Activated T-cell treated with anti-CD3 and anti-CD28 coated beads, Interleukin-2, amount 50 U/mL, for 48 hours (primary cell): ENCODE data around the gene SCN10A.
A peak's percentile ranks its signal among the peaks of the same experiment; 100 is the strongest.

ENCODE experiments used
- DNase-seq, 2 experiments: peaks; one replicate each; pipeline ENCODE4 v3.0.0-alpha.2; 2020

SCN10A gene

DNA sequence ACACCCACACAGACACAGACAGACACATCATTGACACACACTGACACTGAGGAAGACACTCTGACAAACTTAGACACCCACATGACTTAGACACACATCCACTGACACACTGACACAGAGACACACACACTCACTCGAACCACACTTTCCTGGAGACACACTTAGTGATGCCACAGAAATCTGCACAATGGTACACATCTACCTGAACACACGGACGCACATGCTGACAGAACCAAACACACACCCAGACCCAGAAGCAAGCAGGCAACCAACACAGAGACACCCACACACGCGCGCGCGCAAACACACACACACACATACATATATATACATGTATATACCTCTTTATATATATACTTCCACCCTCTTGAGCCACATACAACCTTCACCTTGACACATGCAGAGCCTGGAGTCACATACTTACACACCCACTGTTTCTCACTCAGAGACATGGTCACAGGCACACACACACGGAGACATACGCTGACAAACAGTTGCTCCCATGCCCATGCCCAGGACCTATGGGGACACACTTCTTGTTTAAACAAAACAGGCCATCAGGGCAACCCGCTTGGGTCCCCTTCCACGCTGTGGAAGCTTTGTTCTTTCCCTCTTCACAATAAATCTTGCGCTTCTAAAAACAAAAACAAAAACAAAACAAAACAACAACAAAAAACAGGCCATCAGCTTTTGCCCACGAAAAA is 165.6 kb downstream of the SCN10A start:
- peak in 1 of 2 experiments; percentile 36 for DNase-seq

DNA sequence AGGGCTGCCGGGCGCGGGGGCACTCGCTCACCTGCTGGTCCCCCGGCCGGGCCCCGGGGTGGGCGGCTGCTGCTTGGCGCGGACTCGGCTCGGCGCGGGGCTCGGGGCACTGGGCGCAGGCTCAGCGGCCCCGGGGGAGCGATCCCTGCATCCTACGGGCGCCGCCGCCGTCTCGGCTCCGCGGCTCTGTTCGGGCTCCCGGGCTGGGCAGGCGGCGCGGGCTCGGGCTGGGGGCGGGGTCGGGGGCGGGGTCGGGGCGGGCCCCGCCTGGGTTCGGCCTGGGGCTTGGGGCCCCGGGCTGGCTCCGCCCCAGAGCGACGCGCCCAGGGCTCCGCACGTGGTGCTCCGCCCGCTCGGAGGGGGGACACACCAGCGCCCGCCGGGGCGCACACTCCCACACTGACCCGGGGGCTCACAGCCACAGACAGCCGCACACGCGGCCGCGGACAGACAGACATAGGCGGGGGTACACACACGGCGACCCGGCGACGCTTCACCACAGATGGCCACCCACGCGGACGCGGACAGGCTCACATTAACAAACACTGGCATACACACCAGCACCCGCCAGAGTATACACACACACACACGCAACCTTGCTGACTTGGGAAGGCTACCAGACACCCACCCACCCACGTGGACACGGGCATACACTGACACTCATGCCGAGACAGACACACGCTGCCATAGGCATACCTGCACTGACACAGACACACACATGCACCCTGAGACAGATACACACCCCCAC is 166.3 kb downstream of the SCN10A start, which contains the start of gene SCN5A:
TSS of gene SCN5A (minus strand) at position 188 of the 748 bp plus-strand sequence. CDS start 16,380 bp downstream, outside the sequence.
- DNase-seq, result peak; percentile 62 to 73

DNA sequence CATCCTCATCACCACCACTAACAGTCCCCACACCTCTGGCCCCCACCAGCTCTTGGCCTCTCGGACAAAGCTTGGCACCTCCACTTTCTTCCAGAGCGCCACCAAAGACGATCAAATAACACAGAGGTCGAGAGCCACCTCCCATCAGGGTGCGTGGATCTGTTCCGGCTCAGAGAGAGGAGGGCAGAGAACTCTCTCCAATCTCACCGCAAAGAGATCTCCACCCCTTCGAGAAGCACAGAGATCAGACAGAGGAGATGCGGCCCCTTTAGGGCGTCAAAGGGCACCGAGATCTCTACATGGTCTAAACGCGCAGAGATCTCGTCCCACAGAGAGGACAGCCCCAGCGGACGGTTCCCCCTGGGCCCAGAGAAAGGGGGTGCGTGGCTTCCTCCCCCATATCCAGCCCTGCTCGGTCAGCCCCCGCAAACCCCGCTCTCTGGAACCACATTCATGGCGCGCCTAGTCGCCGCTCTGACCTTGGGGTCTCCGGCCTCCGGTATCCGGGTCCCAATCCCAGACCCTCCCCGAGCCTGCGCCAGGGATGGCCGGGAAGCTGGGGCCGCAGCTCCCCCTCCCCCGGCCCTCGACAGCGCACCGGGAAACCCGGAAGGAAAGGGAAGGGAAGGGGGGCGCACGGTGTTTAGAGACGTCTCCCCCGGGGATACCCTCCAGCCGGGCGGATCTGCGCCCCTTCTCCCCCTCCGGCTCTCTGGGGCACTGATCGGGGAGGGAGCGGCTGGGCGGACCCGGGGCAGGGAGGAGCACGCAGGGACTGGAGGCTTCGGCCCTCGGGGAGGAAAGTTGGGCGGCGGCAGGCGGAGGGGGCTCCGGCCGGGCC is 167.1 kb downstream of the SCN10A start:
- no peak for DNase-seq

DNA sequence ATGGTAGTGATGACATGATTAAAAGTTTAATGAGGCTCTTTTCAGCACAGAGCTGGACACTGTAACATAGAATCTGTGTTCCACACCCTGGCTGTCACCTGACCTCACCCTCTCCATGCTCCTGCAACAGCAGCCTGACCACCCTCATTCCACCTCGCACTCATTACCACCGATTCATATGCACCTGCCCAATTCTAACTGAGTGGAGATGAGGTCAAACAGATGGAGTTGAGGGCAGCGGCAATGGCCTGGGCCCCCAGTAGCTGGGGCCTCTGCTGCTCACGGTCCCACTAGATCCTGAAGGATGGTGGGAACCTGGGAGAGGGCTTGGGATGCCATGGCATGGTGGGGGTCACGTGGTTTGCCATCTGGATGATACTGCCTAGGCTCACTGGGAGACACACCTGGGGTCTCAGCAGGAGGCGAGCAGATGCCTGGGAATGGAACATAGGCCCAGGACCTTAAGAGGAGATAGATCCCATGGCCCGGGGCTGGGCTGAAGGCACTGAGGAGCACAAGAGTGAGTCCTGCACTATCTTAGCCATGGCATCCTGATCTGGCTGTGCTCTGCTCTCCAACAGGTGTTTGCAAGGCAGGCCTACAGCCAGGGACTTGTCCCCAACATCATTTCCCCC is 167.9 kb downstream of the SCN10A start:
- no peak for DNase-seq

DNA sequence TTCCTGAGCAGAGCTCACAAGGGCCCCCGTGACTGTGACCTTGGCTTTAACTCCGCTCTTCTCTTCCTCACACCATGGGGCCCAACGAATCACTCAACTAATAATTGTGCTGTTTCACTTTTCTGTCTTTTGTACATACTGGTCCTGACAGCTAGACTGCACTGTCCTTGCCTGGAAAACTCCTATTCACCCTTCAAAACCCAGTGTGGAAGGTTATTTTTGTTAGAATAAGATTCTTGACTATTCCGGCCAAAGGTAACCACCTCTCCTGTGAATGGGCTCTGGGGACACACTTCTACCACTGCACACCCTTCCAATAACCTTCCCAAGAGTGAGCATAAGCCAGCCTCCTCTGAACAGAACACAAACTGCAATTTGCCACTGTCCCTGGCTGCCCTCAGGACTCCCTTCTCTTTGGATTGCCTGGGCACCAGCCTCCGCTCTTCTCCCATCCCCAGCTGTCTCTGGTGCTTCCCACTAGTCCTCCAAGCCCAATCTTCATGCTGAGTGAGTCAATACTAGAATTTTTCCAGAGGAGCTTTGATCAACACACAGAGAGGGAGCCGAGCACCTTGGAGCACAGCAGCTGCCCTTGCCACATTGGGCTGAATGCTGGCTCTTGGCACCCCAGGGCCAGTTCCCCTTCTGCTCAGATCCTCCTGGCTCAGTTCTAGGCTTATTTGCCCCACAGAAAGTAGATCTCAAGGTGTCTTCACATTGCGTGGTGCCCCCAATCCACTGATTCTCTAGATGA is 168.6 kb downstream of the SCN10A start:
- DNase-seq, result peak in 1 of 2 experiments; percentile 13
